HG03442 (cell line): ENCODE data around the gene CDH7.
A peak's percentile ranks its signal among the peaks of the same experiment; 100 is the strongest.

Experiments
- ATAC-seq: cut with Tn5 transposase; IDR thresholded peaks from one replicate; pipeline ENCODE4 v1.9.1; 2021; ENCODE audit warnings: mild to moderate bottlenecking, moderate library complexity; ENCODE audit not compliant: unreplicated experiment

Gene CDH7

GRCh38 chr18:65750389-65751154 lies at the start of gene CDH7:
Gene CDH7, plus strand, starts transcription at chr18:65751012. Its CDS starts 11,831 bp downstream, at chr18:65762843.
- no peak for ATAC-seq

DNA sequence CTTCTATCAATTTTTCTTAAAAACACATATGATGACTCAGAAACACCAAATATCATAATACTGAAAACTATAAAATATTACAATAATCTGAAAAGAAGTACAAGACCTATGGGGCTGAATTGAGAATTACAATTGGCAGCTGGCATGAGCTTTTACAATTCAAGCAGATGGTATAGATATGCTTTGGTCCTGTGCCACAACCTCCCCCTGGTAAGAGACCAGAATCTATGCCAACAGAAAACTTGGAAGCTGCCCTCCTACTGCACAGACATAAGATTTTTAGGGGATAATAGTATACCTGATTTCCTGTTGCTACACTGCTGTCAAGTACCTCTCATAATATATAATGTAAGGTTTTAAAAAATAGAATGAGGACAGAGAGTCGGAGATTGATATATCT lies 46.8 kb upstream of the CDH7 start:
- ATAC-seq: no peak

- no peak for ATAC-seq
These were observed 44.2 kb upstream of the CDH7 start for GRCh38 chr18:65706646-65707045.

- ATAC-seq: no peak
These were observed 39.3 kb upstream of the CDH7 start for GRCh38 chr18:65711493-65711892.

- ATAC-seq: no peak
These were observed 29.2 kb upstream of the CDH7 start for GRCh38 chr18:65721619-65722018.

GRCh38 chr18:65725251-65726050 lies 25.4 kb upstream of the CDH7 start:
- ATAC-seq: no peak

GRCh38 chr18:65735155-65735554 lies 15.7 kb upstream of the CDH7 start:
- no peak for ATAC-seq

DNA sequence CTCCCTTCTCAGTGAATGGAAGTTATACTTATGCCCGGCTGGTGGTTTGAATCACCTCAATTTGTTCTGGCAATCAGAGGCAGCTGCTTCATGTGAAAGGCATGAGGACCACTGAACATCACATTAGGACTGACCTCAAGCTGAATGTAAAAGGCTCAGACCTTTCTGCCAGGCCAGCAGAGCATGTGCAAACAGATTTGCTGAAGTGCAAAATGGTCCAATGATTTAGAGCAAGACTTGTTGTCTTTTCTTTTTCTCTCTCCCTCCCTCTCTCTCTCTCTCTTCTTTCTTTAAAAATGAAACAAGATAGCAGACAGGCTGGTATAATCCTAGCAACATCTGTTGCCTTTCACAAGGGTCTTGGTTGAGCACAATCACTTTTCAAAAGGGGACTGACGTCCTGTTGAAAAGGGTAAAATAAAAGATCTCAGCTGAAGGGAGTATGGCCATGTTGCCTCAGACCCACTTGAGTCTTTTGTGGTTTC lies 13.3 kb upstream of the CDH7 start:
- ATAC-seq: no peak

- ATAC-seq: no peak
These were observed 3.9 kb upstream of the CDH7 start for GRCh38 chr18:65746936-65747335.

- no peak for ATAC-seq
These were observed 2.5 kb upstream of the CDH7 start for GRCh38 chr18:65748321-65748720.

DNA sequence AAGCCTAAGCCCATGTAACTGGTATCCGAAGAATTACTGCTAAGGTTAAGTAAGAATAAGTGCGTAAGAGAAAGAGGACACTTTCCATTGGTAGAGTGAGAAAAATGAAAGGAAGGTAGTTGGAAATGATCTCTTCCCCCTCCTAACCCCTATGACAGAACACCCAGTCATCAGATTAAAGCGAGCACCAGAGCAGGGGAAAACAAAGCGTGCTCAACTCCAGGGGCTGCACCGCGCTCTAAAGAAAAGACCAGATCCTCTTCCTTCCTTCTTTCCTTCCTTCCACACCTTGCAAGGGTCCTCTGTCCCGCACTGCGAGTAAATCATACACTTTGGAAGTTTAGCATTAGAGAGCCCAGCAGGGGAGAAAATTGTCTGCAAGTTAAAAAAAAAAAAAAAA lies 971 bp upstream of the CDH7 start:
- no peak for ATAC-seq

- ATAC-seq: no peak
These were observed 608 bp downstream of the CDH7 start for GRCh38 chr18:65751155-65752085.

DNA sequence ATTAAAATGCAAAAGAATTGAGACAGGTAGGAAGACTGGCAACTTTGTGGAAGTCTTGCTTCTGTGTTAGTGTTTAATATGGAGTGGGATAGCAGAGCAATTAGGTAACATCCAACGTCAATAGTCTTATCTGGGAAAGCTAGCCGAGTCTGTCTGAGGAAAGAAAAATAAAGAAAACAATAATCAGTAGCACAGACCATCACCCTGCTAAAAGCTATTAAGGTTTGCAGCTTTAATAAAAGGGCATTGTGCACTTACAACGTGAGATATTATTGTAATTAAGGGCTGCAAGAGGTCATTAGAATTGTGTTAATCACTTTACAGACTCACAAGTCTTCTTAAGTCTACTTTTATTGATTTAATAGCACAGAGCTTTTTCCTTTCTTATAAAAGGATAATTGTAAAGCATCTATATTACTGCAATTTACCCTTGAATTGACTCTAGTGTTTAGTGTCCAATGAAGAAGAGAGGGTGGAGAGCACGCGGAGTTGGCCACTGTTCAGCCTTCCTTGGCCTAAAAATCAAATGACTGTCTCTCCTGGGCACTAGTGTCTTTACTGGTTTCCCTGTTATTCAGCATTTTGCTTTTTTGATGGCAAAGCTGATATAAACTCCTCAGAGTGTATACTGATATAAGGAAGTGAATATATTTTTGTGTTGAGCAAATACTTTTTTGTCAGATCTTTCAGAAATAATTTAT lies 2.0 kb downstream of the CDH7 start:
- no peak for ATAC-seq

DNA sequence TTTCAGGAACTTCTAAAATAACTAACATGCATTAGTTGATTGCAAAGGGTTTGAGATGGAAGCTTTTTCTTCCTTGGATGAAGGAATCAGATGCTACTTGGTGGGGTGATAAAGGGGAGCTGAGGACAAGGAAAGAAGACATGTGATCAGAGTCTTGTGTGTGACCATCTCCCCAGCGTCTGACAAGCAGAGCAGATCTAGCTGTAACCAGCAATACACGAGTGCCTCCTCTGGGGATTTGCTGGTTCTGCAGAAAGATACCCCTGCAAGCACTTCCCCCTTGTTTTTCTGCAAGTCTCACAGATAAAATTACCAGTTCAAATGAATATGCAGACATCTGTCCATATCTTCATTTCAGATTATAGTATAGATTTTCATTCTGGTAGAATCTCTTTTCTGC lies 2.7 kb downstream of the CDH7 start:
- peak; percentile 54 for ATAC-seq

- no peak for ATAC-seq
These were observed 3.3 kb downstream of the CDH7 start for GRCh38 chr18:65754121-65754520.

DNA sequence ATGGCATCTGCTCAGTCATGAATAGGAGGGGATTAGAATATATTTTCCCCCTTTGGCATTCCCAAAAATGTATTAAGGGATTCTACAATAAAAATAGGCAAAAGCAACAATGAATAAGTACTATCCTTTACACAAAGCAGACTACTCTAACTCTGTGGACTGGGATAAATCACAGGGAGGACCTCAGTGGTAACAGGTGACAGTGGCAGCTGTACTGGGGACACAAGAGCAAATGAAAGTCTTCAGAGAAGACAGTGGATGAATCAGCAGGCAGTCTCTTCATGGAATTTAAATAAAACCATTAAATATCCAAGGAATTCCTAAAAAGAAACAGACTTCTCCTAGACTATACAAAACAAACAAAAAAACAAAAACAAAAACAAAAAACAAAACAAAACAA lies 4.8 kb downstream of the CDH7 start:
- ATAC-seq: no peak

DNA sequence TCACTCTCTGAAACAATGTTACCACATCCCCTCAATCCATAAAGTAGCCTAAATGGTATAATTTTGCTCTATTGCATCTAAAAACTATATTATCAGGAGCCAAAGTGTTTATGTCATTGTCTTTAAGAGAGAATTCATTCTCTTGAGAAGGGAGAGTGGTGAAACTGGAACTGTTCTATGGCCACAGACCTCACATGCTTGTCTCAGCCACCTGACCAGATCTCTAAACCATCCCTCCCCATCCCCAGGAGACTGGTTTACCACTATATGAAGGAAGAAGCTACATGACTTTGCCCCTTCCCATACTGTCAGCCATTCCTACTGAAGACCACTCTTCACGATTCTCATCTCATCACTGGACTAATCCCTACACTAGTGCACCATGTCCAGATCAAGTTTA lies 9.6 kb downstream of the CDH7 start:
- ATAC-seq: no peak

DNA sequence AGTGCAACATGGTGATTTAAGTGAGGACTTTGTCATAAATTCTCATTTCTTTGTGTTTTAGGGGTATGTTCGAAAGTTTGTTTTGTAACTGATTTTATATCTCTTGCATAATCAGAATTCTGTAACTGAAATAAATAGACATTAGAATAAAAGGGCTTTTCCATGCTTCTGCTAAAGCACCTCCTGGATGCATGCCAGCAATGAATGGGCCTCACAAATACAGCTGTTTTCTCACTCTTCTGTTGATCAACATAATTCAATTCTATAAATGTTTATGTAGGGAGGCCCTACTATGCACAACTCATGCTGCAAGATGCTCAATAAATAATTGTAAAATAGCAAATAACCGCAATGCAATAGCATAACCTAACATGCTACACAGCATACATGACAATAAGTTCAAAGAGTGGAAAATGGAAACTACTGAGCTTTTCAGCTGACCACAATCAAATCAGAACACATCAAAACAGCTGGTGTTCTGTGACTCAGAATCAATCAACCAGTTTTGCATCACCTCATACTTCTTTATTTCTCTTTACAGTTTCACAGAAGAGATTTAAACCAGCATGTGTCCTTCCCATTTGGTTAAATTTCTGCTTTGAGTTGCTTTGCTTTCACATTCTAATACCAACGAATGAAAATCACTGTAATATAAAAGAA lies 11.0 kb downstream of the CDH7 start:
- no peak for ATAC-seq

GRCh38 chr18:65762556-65762955 lies 11.7 kb downstream of the CDH7 start:
- ATAC-seq: no peak

DNA sequence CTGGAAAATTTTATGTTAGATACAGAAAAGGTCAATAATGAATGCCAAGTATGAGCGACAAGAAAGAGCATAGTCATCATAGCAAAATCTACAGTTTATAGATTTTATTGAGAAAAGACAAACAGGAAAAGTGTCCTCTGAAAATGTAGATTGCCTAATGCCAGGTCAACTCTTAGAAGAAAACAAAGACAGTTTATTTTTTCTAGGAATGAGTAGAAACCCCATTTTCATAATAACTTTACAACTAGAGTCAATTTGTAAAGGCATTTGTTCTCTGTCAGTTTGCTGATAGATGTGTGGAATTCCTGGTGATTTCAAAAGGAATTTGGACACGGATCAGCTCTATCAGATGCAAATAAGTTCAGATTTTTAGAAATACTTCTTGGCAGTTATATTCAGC lies 16.6 kb downstream of the CDH7 start:
- ATAC-seq: no peak
